Dendritic cell treated with granulocyte-macrophage colony-stimulating factor and Interleukin-4, amounts not matched to agents 40 ng/mL and 50 ng/mL, for 4 days (primary cell): ENCODE results near the gene UBE2R2.
A peak's percentile ranks its signal among the peaks of the same experiment; 100 is the strongest.
"Not testable (repeated sequence)": the region's sequence is repeated elsewhere in the genome, so short reads cannot be mapped to it uniquely, and the experiment has no call there.

Source experiments
- H3K27ac Mint-ChIP-seq: one replicate; pipeline ENCODE4 v1.8.0; 2022; ENCODE audit warnings: mild to moderate bottlenecking, mixed read lengths
- H3K27me3 Mint-ChIP-seq: one replicate; pipeline ENCODE4 v1.8.0; 2022; ENCODE audit warnings: mild to moderate bottlenecking, mixed read lengths
- H3K36me3 Mint-ChIP-seq: one replicate; pipeline ENCODE4 v1.8.0; 2022; ENCODE audit warnings: low read depth, mixed read lengths
- H3K4me1 Mint-ChIP-seq: one replicate; pipeline ENCODE4 v1.8.0; 2022; ENCODE audit warnings: low read depth, mixed read lengths
- H3K4me3 Mint-ChIP-seq: one replicate; pipeline ENCODE4 v1.8.0; 2022; ENCODE audit warnings: mild to moderate bottlenecking, moderate library complexity, mixed read lengths
- H3K9me3 Mint-ChIP-seq: one replicate; pipeline ENCODE4 v1.8.0; 2022; ENCODE audit warnings: mixed read lengths
- intact Hi-C: fragments of 100-400 bp; cut with micrococcal nuclease; formaldehyde crosslinking; loops from one replicate; pipeline ENCODE4 v1.15.0; 2022

UBE2R2 gene, protein sequence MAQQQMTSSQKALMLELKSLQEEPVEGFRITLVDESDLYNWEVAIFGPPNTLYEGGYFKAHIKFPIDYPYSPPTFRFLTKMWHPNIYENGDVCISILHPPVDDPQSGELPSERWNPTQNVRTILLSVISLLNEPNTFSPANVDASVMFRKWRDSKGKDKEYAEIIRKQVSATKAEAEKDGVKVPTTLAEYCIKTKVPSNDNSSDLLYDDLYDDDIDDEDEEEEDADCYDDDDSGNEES

DNA sequence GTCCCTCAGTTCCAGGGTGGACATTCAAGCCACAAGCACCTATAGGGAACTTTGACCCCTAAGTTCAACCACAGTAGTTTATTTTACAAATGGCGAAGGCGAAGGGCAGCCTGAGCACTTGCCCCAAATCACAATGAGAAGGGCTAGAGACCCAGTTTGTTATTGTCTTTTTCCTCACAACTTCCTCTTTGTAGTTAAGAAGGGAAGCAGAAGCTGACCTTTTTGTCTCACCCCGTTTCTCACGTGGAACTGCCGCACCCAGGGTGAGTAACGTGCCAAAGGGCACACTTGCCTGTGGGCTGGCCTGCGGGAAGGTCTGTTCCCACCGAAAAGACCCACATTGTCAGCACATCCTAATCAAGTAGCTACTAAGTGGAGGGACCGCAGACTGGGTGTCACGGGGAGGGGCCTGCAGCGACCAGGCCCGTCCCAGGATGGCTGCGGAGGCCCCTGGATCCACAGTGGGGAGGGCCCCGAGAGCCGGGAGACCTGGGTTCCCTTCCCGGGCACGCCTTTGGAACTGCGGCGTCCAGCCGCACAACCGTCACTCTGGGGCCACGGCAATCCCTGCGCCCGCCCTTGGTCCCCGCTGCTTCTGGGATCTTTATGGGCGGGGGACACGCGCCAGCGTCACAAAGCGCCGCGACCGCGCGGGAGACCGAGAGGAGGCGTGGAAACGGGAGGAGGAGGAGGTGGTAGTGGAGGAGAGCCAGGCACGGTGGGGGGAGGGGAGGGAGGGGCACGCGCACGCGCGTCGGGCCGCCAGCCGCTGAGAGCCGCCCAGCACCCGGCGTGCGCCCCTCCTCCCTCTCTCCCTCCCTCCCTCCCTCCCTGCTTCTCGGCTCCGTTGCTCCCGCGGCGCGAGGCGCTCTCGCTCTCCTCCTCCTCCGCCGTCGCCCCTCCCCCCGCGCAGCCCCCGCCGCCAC is at the start of gene UBE2R2:
Gene UBE2R2 (plus strand): TSS at position 834 of the 926 bp plus-strand sequence. CDS start 598 bp downstream, outside the sequence.
- Mint-ChIP-seq H3K36me3 (peaks cover 14% of the 10 kb centered on the region), H3K4me1 (peaks cover 49% of the 10 kb centered on the region), H3K9me3 (no peaks in the 10 kb centered on the region), H3K27me3 (no peaks in the 10 kb centered on the region), H3K27ac (peak within 1 kb of the TSS; percentile 99), H3K4me3 (peak within 1 kb of the TSS; percentile 73)
- intact Hi-C loops, result no loop called here

DNA sequence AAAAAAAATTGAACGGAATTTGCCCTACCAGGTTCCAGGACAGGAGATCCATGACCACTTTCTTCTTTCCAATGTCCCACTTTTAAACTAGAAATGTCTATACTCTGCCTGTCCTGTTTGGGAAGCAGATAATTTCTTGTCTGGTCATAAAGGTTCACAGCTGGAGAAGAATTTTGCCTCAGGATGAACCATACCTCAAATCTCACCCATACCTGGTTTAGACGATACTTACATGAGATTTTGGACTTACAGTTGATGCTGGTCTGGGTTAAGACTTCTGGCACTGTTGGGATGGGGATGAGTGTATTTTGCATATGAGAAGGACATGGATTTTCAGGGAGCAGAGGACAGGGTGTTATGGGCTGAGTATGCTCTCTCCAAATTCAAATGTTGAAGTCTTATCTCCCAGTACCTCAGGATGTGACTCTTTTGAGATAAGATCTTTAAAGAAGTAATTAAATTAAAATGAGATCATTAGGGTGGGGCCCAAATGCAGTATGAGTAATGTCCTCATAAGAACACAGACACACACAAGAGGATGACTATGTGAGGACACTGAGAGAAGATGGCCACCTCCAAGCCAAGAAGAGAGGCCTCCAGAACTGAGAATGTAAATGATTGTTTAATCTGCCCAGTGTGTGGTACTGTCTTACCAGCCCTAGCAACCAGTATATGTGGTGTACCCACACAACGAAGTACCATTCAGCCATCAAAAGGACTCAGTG is 46.6 kb upstream of the UBE2R2 start:
- H3K9me3 Mint-ChIP-seq, H3K27ac Mint-ChIP-seq, H3K27me3 Mint-ChIP-seq, H3K36me3 Mint-ChIP-seq, intact Hi-C loops, H3K4me3 Mint-ChIP-seq, H3K4me1 Mint-ChIP-seq: not testable (repeated sequence)

DNA sequence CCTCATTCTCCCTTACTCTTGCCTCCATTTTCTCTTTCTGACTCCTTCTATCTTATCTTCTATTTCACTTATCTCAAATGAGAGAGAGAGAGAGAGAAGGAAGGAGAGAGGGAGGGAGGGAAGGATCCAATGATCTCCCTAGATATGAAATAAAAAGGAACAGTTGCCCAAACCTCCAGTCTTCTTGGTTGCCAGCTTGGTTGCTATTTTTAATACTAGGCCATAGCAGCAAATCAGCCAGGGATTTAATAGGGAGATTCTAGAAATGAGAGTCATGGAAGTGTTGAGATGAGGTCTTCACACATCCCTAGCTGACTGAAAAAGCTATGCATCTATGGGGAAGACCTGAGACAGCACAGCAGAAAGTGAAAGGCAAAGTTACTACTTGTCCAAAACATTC is 43.8 kb upstream of the UBE2R2 start:
- H3K9me3 Mint-ChIP-seq, H3K36me3 Mint-ChIP-seq, intact Hi-C loops, H3K27ac Mint-ChIP-seq, H3K4me3 Mint-ChIP-seq, H3K27me3 Mint-ChIP-seq, H3K4me1 Mint-ChIP-seq: not testable (repeated sequence)

DNA sequence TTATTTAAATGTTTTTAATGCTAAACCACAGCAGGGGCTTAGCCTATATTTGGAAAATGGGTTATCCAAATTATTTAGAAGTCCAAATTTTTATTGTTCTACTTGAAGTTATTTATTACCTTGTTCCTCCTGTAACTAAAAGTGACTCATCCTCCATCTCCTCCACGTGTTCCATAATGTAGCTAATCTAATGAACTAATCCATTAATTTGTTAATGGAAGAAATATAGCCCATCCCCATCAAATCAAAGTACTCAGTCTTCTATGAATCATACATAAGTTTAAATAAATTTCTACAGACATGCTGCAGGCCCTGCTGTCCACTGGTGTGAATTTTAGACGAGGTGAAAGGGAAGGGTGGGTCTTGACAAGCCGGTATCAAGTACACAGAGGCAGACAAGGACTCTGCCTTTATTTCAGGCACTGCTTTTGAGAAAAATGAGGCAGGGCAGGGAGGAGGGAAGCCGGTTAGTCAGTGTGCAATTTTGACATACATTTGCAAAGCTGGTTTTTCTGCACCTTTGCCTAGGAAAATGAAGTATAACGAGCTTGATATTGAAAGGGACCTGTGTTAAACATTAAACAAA is 42.8 kb upstream of the UBE2R2 start:
- H3K9me3 Mint-ChIP-seq, H3K36me3 Mint-ChIP-seq, H3K27ac Mint-ChIP-seq, H3K4me3 Mint-ChIP-seq, intact Hi-C loops, H3K27me3 Mint-ChIP-seq: not testable (repeated sequence)
- peaks cover 10% of the 10 kb centered on the region for H3K4me1 Mint-ChIP-seq

DNA sequence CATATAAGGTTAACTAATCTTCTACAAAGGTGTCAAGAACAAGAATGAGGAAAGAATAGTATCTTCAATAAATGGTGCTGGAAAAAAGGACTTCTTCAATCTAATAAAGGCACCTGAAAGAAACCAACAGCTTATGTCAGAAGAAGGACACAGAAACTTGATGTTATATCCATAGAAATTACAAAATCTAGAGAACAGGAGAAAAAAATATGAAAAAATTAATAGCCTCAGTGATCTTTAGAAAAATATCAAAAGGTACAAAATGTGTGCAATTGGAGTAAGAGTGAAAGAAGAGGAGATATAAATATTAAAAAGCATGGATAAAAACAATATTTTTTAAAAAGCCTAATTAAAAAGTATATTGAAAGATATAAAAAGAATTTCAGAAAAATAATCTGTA is 40.4 kb upstream of the UBE2R2 start:
- H3K27me3 Mint-ChIP-seq, result peaks cover 2% of the 10 kb centered on the region

DNA sequence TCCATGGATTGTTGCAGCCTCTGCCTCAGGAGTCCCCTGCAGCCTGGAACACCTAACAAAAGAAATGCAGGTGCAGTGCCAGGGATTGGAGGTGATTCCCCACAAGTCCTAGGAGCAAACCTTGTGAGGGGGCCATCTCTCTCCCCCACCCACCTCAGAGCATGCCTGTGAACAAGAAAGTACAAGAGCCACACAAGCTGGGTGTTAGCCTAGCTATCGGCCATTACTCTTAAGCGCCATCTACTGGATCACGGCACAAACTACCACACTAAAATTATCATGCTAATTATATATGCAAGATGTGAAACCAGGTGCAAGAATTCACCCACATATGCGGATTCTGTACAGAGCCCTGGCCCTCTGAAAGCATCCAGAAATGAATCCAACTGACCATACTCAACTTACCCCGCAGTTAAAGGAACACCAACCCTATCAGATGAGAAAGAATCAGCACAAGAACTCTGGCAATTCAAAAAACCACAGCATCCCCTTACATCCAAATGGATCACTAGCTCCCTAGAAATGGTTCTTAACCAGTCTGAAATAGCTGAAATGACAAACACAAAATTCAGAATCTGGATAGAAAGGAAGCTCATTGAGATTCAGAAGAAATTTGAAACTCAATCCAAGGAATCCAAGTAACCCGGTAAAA is 38.1 kb upstream of the UBE2R2 start:
- H3K36me3 Mint-ChIP-seq, result no peaks in the 10 kb centered on the region
- intact Hi-C loops, result loop anchor here (2.0 kb wide), 1 partner anchor 40 kb away; no protein-coding TSS in a partner anchor
- H3K27me3 Mint-ChIP-seq, result peaks cover 4% of the 10 kb centered on the region
- H3K4me1 Mint-ChIP-seq, result peaks cover 5% of the 10 kb centered on the region
- no peak overlapping the region for H3K4me3 Mint-ChIP-seq
- H3K27ac Mint-ChIP-seq, result no peak overlapping the region
- no peaks in the 10 kb centered on the region for H3K9me3 Mint-ChIP-seq

More for the DNA sequence above, 40.4 kb upstream of the UBE2R2 start:
- H3K4me3 Mint-ChIP-seq, result no peak overlapping the region
- intact Hi-C loops, result no loop called here
- H3K4me1 Mint-ChIP-seq, result peaks cover 5% of the 10 kb centered on the region
- no peaks in the 10 kb centered on the region for H3K9me3 Mint-ChIP-seq
- H3K27ac Mint-ChIP-seq, result no peak overlapping the region
- no peaks in the 10 kb centered on the region for H3K36me3 Mint-ChIP-seq

DNA sequence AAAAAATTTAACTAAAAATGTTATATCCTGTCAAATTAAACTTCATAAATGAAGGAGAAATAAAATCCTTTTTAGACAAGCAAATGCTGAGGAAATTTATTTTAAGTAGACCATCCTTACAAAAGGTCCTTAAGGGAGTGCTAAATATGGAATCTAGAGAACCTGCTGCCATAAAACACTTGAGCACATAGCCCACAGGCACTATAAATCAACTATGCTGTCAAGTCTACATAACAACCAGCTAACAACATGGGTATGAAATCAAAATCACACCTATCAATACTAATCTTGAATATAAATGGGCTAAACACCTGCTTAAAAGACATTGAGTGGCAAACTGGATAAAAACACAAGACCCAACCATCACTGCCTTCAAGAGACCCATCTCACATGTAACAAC is 36.7 kb upstream of the UBE2R2 start:
- peaks cover 5% of the 10 kb centered on the region for H3K4me1 Mint-ChIP-seq

DNA sequence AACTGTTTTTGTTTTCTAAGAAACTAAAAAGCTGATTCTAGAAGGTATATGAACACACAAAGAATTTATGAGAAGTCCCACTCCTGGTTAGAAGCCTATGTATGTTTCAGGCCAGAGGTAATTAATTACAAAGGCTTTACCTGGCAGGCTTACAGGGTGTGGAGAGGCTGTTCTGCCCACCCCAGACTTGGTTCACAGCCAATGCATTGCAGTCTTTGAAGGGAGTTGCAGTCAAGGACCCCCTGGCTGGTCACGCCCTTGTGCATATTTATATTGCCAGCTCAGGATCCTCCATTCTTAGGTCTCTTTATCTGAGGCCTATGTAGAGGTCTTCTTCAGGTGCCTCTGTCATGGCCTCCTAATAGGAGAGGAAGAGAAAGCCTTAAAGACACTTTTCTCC is 35.2 kb upstream of the UBE2R2 start:
- Mint-ChIP-seq H3K36me3 (no peaks in the 10 kb centered on the region), H3K27ac (no peak overlapping the region), H3K9me3 (no peaks in the 10 kb centered on the region), H3K4me3 (no peak overlapping the region), H3K27me3 (peaks cover 7% of the 10 kb centered on the region), H3K4me1 (peaks cover 5% of the 10 kb centered on the region)
- intact Hi-C loops, result no loop called here

More for the DNA sequence above, 36.7 kb upstream of the UBE2R2 start:
- no peak overlapping the region for H3K4me3 Mint-ChIP-seq
- no peaks in the 10 kb centered on the region for H3K9me3 Mint-ChIP-seq
- H3K36me3 Mint-ChIP-seq, result no peaks in the 10 kb centered on the region
- no peak overlapping the region for H3K27ac Mint-ChIP-seq
- intact Hi-C loops, result no loop called here
- peaks cover 4% of the 10 kb centered on the region for H3K27me3 Mint-ChIP-seq

DNA sequence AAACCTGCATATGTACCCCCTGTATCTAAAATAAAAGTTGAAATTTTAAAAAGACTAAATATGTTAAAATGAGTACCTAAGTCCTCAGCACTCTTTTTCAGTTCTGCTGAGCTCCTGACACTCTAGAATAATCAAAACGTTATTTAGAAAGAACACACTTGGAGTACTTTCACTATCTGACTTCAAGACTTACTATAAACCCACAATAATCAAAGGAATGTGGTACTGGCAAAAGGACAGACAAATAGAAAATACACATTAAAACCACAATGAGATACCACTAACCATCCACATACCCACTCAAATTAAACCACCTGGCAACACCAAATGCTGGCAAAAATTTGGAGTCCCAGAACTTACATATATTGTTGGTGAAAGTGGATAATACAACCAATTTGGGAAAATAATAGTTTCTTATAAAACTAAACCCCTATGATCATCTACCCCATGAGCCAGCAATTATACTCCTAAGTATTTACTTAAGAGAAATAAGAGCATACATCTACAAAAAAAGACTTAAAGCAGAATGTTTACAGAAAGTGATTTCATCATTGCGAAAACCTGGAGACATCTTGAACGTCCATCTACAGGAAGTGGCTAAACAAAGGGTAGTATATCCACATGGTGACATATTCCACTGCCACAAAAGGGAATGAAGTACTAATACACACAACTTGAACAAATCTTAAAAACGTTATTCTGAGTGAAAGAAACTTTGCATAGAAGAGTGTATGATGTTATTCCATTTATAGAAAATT is 34.4 kb upstream of the UBE2R2 start:
- Mint-ChIP-seq H3K9me3 (no peaks in the 10 kb centered on the region), H3K36me3 (no peaks in the 10 kb centered on the region), H3K27me3 (peaks cover 9% of the 10 kb centered on the region), H3K4me3 (no peak overlapping the region), H3K27ac (no peak overlapping the region), H3K4me1 (peaks cover 5% of the 10 kb centered on the region)
- intact Hi-C loops, result no loop called here

DNA sequence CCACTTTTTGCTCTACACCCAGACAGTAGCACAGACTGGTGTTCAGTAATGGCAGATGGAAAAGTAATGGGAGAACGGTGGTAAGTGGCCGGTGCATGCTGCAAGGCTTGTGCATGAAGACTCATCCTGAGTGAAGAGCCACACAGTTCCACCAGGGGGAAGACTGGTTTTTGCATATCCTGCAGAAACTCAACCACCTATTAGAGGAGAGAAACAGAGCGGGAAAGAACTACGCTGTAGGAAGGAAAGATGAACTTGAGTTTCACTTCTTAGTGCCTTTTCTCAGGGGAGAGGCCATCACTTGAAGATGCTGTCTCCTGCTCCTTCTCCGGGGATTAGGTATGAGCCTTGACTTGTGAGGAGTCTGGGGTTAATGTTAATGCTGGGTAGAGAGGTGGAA is 31.0 kb upstream of the UBE2R2 start:
- Mint-ChIP-seq H3K27ac (no peak overlapping the region), H3K4me1 (no peaks in the 10 kb centered on the region), H3K36me3 (no peaks in the 10 kb centered on the region), H3K4me3 (no peak overlapping the region), H3K9me3 (no peaks in the 10 kb centered on the region), H3K27me3 (peaks cover 9% of the 10 kb centered on the region)
- intact Hi-C loops, result no loop called here

DNA sequence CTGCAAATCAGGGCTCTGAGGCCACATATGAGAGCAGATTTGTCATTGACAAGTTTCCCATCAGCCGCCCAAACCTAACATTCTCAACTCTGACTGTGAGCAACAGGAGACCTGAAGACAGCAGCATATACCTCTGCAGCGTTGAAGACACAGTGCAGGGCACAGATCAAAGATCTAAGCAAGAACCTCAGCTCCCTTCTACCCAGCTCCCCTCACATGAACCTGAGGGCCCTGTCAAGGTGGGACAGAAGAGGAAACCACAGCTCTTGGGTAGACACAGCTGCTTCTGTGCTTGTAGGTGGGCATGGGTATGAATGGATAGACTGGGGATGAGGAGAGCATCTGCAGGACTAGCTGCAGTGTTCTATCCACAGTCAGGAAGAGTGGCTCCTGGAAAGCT is 30.3 kb upstream of the UBE2R2 start:
- no peak overlapping the region for H3K4me3 Mint-ChIP-seq

DNA sequence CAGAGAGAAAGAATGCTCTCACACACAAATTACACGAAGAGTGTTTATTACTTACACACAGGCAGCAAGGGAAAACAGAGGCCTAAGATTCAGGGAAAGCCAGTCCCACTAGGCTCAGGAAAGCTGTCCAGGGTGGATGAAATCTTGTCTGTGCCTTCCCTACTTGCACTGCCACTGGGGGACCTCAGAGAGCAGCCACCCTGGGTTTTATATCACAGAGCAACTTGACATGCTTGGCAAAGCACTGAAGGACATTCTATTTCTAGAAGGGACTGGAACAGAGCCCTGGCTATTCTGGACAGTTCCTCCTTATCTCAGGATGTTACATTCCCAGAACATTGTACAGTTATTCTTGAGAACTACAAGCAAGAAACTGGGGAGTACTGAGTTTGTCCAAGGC is 29.1 kb upstream of the UBE2R2 start:
- Mint-ChIP-seq H3K27me3 (peaks cover 12% of the 10 kb centered on the region), H3K4me3 (no peak overlapping the region), H3K27ac (no peak overlapping the region), H3K9me3 (no peaks in the 10 kb centered on the region), H3K36me3 (no peaks in the 10 kb centered on the region), H3K4me1 (peaks cover 9% of the 10 kb centered on the region)
- intact Hi-C loops, result no loop called here

More for the DNA sequence above, 30.3 kb upstream of the UBE2R2 start:
- no peaks in the 10 kb centered on the region for H3K9me3 Mint-ChIP-seq
- H3K4me1 Mint-ChIP-seq, result peaks cover under 1% of the 10 kb centered on the region
- no peak overlapping the region for H3K27ac Mint-ChIP-seq
- intact Hi-C loops, result no loop called here
- peaks cover 9% of the 10 kb centered on the region for H3K27me3 Mint-ChIP-seq
- no peaks in the 10 kb centered on the region for H3K36me3 Mint-ChIP-seq

DNA sequence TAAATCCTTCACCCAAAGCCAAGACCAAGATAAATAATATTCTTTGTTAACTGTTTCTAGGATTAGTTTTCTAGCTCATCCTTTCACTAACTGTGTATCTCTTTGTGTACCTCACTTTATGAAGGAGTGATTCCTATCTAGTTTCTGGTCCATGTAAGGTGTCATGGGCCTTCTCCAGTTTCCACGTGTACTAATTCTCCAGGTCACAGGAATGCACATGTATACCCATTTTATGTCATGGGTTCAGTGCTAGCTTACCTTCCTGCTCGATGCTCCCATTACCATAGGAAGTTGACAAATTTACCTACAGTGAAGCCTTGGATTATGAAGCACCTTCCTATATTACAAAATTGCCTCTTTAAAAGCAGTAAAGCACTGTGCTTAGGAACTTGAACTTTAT is 27.5 kb upstream of the UBE2R2 start:
- H3K9me3 Mint-ChIP-seq, H3K4me1 Mint-ChIP-seq, intact Hi-C loops, H3K36me3 Mint-ChIP-seq, H3K4me3 Mint-ChIP-seq, H3K27ac Mint-ChIP-seq: not testable (repeated sequence)
- peaks cover 14% of the 10 kb centered on the region for H3K27me3 Mint-ChIP-seq
